DMS 273 treated with DMSO at 0.1 percent for 48 hours (cell line): ENCODE results near the gene PGM2L1.

Experiments
- DNase-seq: peaks from one replicate; lab custom pipeline; 2025; lab: John Stamatoyannopoulos, UW

PGM2L1 gene

DNA sequence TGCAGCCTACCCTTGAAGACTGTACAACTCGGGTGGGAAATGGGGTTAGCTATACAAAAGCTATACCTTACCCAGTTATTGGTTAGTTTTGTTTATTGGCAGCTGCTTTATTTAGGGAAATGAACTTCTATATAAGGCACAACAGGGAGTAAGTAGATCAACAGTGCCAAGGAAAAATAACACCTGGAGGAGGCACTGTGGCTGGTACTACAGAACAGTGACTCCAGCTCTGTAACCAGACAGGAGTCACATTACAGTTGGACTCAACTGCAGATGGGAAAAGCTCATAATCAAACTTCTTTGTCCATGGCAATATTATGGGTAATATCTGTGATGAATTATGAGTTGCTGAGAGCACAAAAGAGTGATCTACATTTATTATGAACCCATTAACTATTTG, 100.7 kb downstream of the PGM2L1 start:
- no peak for DNase-seq

- no peak for DNase-seq
Observed at GRCh38 chr11:74288911-74289310, 109.3 kb downstream of the PGM2L1 start.

DNA sequence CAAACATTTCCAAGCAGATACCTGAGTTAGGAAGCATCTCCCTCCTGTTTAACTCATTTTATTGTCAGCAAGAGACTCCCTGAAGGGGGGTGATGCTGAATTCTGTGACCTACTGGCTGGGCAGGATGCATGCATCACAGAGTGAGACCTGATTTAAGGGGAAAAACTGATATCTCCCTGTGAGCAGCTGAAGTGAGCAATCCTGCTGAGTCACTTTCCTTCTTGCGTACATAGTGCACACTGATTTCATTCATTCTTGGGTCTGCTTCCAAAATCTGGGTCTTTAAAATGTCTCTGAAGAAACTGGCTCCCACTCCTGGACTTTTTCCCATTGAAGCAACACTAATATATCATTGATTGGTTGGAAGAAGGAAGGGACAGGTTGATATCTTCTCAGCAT, 110.1 kb downstream of the PGM2L1 start:
- no peak for DNase-seq

DNA sequence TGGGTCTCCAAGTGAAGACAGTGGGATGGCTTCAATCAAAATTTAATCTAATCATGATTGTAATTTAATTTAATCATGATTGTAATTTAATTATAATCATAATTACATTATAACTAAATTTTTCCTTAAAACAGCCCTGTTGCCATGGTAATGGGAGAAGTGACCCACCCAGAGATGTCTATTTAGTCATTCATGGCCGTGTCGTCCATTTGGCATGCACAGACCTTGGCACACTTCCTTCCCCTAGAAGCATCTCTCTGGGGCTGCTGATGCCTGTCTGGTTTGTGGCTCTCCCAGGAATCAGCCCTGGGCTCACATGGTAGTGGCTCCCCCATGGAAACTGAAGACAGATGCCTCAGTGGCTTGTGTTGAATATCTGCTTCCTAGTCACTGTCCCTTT, 113.8 kb downstream of the PGM2L1 start:
- no peak for DNase-seq

DNA sequence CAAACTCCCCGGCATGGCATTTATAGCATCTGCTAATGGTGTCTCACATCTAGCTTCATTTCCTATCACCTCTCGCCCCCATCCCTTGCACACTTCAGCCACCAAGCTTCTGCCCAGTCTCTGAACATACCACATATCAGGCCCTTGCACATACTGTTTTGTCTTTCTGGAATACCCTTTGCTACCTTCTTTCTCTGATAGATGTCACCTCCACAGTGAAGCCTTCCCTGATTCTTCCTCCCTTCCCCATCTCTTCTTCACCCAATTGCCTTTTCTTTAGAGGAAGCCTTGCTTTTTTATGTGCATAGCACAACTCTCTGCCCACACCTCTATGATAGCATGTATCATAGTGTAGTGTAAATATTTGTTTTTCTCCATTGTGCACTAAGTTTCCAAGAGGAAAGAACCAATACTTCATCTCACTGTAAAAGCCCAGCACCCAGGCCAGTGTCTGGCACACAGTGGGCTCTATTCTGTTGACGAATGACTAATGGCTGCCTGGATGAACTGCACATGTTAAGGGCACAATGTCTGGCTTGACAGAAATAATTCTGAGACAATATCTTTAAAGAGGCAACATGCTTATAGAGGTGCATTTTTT, 114.6 kb downstream of the PGM2L1 start:
- no peak for DNase-seq

- no peak for DNase-seq
Observed at GRCh38 chr11:74282914-74283371, 115.3 kb downstream of the PGM2L1 start.

DNA sequence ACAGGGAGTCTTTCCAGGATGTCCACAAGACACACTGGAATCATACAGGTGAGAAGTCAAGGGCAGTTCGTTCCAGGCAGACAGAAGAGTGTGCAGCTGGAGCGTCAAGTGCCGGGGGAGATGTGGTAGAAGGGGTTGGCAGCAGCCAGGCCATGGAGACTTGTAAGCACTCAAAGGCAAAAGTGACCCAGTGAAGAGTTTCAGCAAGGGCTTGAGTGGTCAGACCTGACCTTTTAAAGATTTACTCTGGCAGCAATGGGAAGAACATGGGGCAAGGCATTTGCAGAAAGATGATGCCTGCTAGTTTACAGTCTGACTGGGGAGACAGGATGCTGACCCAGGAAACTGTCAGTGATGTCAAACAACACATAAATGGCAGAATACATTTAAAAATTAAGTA, 115.8 kb downstream of the PGM2L1 start:
- no peak for DNase-seq

GRCh38 chr11:74280494-74280893, 117.7 kb downstream of the PGM2L1 start:
- DNase-seq: no peak
